HG03558 (cell line): ENCODE measurements around the gene MUC3A.
"Not testable (repeated sequence)": the region's sequence is repeated elsewhere in the genome, so short reads cannot be mapped to it uniquely, and the experiment has no call there.

ENCODE experiments used
- ATAC-seq: cut with Tn5 transposase; IDR thresholded peaks from one replicate; pipeline ENCODE4 v1.9.1; 2021; ENCODE audit warnings: moderate number of reproducible peaks; ENCODE audit not compliant: unreplicated experiment; ENCODE audit errors: extremely low read depth

MUC3A gene

GRCh38 chr7:100968650-100969049, 19.3 kb downstream of the MUC3A start:
- ATAC-seq, result no peak

- ATAC-seq, result no peak
Observed at GRCh38 chr7:100969066-100969615, 19.8 kb downstream of the MUC3A start, which contains the start of gene MUC12. Gene MUC12 (plus strand): TSS chr7:100969565. CDS start chr7:100969623, 58 bp downstream.

GRCh38 chr7:100971111-100972001, 22.0 kb downstream of the MUC3A start:
- ATAC-seq, result no peak

GRCh38 chr7:100972002-100972347, 22.6 kb downstream of the MUC3A start:
- no peak for ATAC-seq

GRCh38 chr7:100974021-100974420, 24.7 kb downstream of the MUC3A start:
- ATAC-seq, result no peak

- no peak for ATAC-seq
Observed at GRCh38 chr7:100975371-100975821, 26.1 kb downstream of the MUC3A start.

GRCh38 chr7:100978300-100978699, 29.0 kb downstream of the MUC3A start:
- no peak for ATAC-seq

- ATAC-seq, result no peak
Observed at GRCh38 chr7:100983451-100984187, 34.3 kb downstream of the MUC3A start.

- ATAC-seq, result not testable (repeated sequence)
Observed at GRCh38 chr7:100984241-100984918, 35.0 kb downstream of the MUC3A start.

GRCh38 chr7:100985033-100985797, 35.9 kb downstream of the MUC3A start:
- not testable (repeated sequence) for ATAC-seq

GRCh38 chr7:100991631-100992030, 42.3 kb downstream of the MUC3A start:
- ATAC-seq, result no peak

GRCh38 chr7:100992280-100992679, 42.9 kb downstream of the MUC3A start:
- not testable (repeated sequence) for ATAC-seq

- not testable (repeated sequence) for ATAC-seq
Observed at GRCh38 chr7:100994671-100995070, 45.3 kb downstream of the MUC3A start.

GRCh38 chr7:100998530-100998929, 49.2 kb downstream of the MUC3A start:
- not testable (repeated sequence) for ATAC-seq

- not testable (repeated sequence) for ATAC-seq
Observed at GRCh38 chr7:100999334-100999733, 50.0 kb downstream of the MUC3A start.

- ATAC-seq, result not testable (repeated sequence)
Observed at GRCh38 chr7:101000025-101000424, 50.7 kb downstream of the MUC3A start.

- not testable (repeated sequence) for ATAC-seq
Observed at GRCh38 chr7:101002333-101002732, 53.0 kb downstream of the MUC3A start.

GRCh38 chr7:101007361-101007760, 58.0 kb downstream of the MUC3A start:
- ATAC-seq, result not testable (repeated sequence)

- ATAC-seq, result no peak
Observed at GRCh38 chr7:101009629-101010028, 60.3 kb downstream of the MUC3A start.

GRCh38 chr7:101012931-101013330, 63.6 kb downstream of the MUC3A start:
- no peak for ATAC-seq
